PC-3 (cell line): ENCODE data around the gene CDKN2B-AS1. TPM values are rescaled to one million over a fixed set of nuclear protein-coding genes. Genes with fewer than 3 reads are reported as not detected.

Experiments
- ATAC-seq: fragments of 200-7000 bp; cut with Tn5 transposase; 2 replicates; pipeline ENCODE4 v1.9.1; 2020; ENCODE audit warnings: mild to moderate bottlenecking, moderate library complexity
- BruUV-seq: library from RNA; stranded (reverse); fragments of 400-500 nt; replicated peaks from 2 replicates; lab custom pipeline; 2021; lab: Mats Ljungman, UMichigan
- CTCF ChIA-PET: fragments of 300-600 bp; sonication (Branson Sonifier 250); formaldehyde crosslinking; loops from one replicate; lab custom pipeline; 2022; ENCODE audit warnings: antibody characterized with exemption; lab: Charles Lee
- POLR2A ChIA-PET: fragments of 300-600 bp; sonication (Branson Sonifier 250); formaldehyde crosslinking; loops from one replicate; lab custom pipeline; 2022; ENCODE audit warnings: antibody characterized with exemption; ENCODE audit not compliant: unreplicated experiment; lab: Charles Lee
- DNase-seq: peaks from one replicate; pipeline ENCODE4 v3.0.0-alpha.2; 2015
- H2AFZ ChIP-seq: fragments of 300-600 bp; sonication (generic); 2 replicates; pipeline ENCODE4 v1.6.0; 2016; ENCODE audit warnings: antibody characterized with exemption, low read length
- H3F3A ChIP-seq: fragments of 300-600 bp; sonication (generic); one replicate; pipeline ENCODE4 v1.6.0; 2017; ENCODE audit warnings: antibody characterized with exemption, low read length, control low read depth, mild to moderate bottlenecking; ENCODE audit not compliant: unreplicated experiment
- H3K27ac ChIP-seq: fragments of 300-600 bp; sonication (generic); 2 replicates; pipeline ENCODE4 v1.5.1; 2016; ENCODE audit warnings: mild to moderate bottlenecking, low read length
- H3K27me3 ChIP-seq: fragments of 300-600 bp; sonication (generic); 2 replicates; pipeline ENCODE4 v1.6.1; 2016; ENCODE audit warnings: low read length, mixed read lengths
- H3K36me3 ChIP-seq: fragments of 300-600 bp; sonication (generic); 2 replicates; pipeline ENCODE4 v1.6.1; 2016; ENCODE audit warnings: low read depth, mixed run types, low read length, mixed read lengths
- H3K4me1 ChIP-seq: fragments of 300-600 bp; sonication (generic); 2 replicates; pipeline ENCODE4 v1.5.1; 2016; ENCODE audit warnings: low read length; ENCODE audit not compliant: insufficient read depth
- H3K4me2 ChIP-seq: fragments of 300-600 bp; sonication (generic); 2 replicates; pipeline ENCODE4 v1.6.0; 2016; ENCODE audit warnings: low read length
- H3K4me3 ChIP-seq: fragments of 300-600 bp; sonication (generic); 2 replicates; pipeline ENCODE4 v1.5.1; 2016; ENCODE audit warnings: mild to moderate bottlenecking, low read length, mixed read lengths
- H3K79me2 ChIP-seq: fragments of 300-600 bp; sonication (generic); 2 replicates; pipeline ENCODE4 v1.6.1; 2017; ENCODE audit warnings: low read length, mixed read lengths
- H3K9ac ChIP-seq: fragments of 300-600 bp; sonication (generic); 2 replicates; pipeline ENCODE4 v1.6.0; 2016; ENCODE audit warnings: mild to moderate bottlenecking, low read length
- H3K9me2 ChIP-seq: fragments of 300-600 bp; sonication (generic); replicated peaks from 2 replicates; pipeline ENCODE4 v1.6.1; 2016; ENCODE audit warnings: mixed run types, low read length, mixed read lengths
- H3K9me3 ChIP-seq: fragments of 300-600 bp; sonication (generic); 2 replicates; pipeline ENCODE4 v1.6.1; 2016; ENCODE audit warnings: low read length, mixed read lengths
- H4K20me1 ChIP-seq: fragments of 300-600 bp; sonication (generic); 2 replicates; pipeline ENCODE4 v1.6.1; 2016; ENCODE audit warnings: low read length, mixed read lengths
- CTCF ChIP-seq: fragments of 300-600 bp; sonication (generic); conservative IDR thresholded peaks from 2 replicates; pipeline ENCODE4 v1.5.1; 2017; ENCODE audit warnings: antibody characterized with exemption, low read depth, mild to moderate bottlenecking, low read length
- EZH2 ChIP-seq: fragments of 300-600 bp; sonication (generic); IDR thresholded peaks from one replicate; pipeline ENCODE4 v1.6.1; 2017; ENCODE audit warnings: antibody characterized with exemption, mild to moderate bottlenecking, low read length; ENCODE audit not compliant: unreplicated experiment
- EZH2phosphoT487 ChIP-seq: fragments of 300-600 bp; sonication (generic); IDR thresholded peaks from 2 replicates; pipeline ENCODE4 v1.6.1; 2018; ENCODE audit warnings: mild to moderate bottlenecking, antibody characterized with exemption, low read length, borderline replicate concordance
- intact Hi-C: fragments of 100-400 bp; cut with micrococcal nuclease; formaldehyde crosslinking; loops from 2 replicates; pipeline ENCODE4 v1.9.0; 2023
- total RNA-seq: library from RNA; depleted of rRNA; stranded (reverse); fragments of >200 nt; gene quantifications from 2 replicates; pipeline ENCODE4 v1.2.3, GENCODE V29; 2014

Gene CDKN2B-AS1
- total RNA-seq, 1 experiment from 2014 or later, result 2.0 TPM

GRCh38 chr9:21993893-21994555, 567 bp upstream of the CDKN2B-AS1 start, which contains the start of gene CDKN2A:
CDKN2A (minus strand) TSS chr9:21994392.
- ChIA-PET CTCF (interaction anchor here (0.7 kb wide), 1 partner anchor 12 kb away, joined by 3 read pairs; no protein-coding TSS in a partner anchor), POLR2A (interaction anchor here (1.0 kb wide), 1 partner anchor 92 kb away, joined by 3 read pairs; no protein-coding TSS in a partner anchor)
- H3K9me2 ChIP-seq, result no peaks in the 10 kb centered on the region
- H3K4me3 ChIP-seq, result peak within 1 kb of the TSS; percentile 96
- TF ChIP-seq CTCF (no peak), EZH2phosphoT487 (no peak), EZH2 (no peak)
- H3K27me3 ChIP-seq, result no peaks in the 10 kb centered on the region
- peak within 1 kb of the TSS; percentile 99 for H3K9ac ChIP-seq
- ATAC-seq, result peak; percentile 60
- peak within 1 kb of the TSS; percentile 89 for H3K27ac ChIP-seq
- no peaks in the 10 kb centered on the region for H3K9me3 ChIP-seq
- peak within 1 kb of the TSS; percentile 98 for H3K4me2 ChIP-seq
- H3K36me3 ChIP-seq, result peaks cover 8% of the 10 kb centered on the region
- H2AFZ ChIP-seq, result peak within 1 kb of the TSS; percentile 79
- intact Hi-C loops, result loop anchor here (5.0 to 10.0 kb wide), 2 partner anchors 162 to 451 kb away; partner anchors contain the start of gene DMRTA1
- DNase-seq, result peak; percentile 39
- 0 out of 2 replicates have a peak, but pooled peaks cover 4% of the 10 kb centered on the region for H4K20me1 ChIP-seq
- no peaks in the 10 kb centered on the region for H3F3A ChIP-seq
- peaks cover 93% of the 10 kb centered on the region for H3K79me2 ChIP-seq
- peaks cover 31% of the 10 kb centered on the region for H3K4me1 ChIP-seq
- no TSS peak for BruUV-seq

- Histone ChIP-seq H2AFZ (peak overlapping the region; percentile 79), H3K4me3 (peak overlapping the region; percentile 96), H3K9me3 (no peaks in the 10 kb centered on the region), H4K20me1 (0 out of 2 replicates have a peak, but pooled peaks cover 4% of the 10 kb centered on the region), H3K9me2 (no peaks in the 10 kb centered on the region), H3K4me2 (peak overlapping the region; percentile 98), H3K27me3 (no peaks in the 10 kb centered on the region), H3F3A (no peaks in the 10 kb centered on the region), H3K36me3 (no peaks in the 10 kb centered on the region), H3K4me1 (peaks cover 31% of the 10 kb centered on the region), H3K9ac (peak overlapping the region; percentile 97), H3K79me2 (peaks cover 90% of the 10 kb centered on the region), H3K27ac (peak overlapping the region; percentile 78)
- no peak for TF ChIP-seq EZH2
- TF ChIP-seq EZH2phosphoT487, result no peak
- 0 out of 2 replicates have a peak, but pooled peaks have one; percentile 3 for TF ChIP-seq CTCF
- ATAC-seq, result peak; percentile 53
- ChIA-PET CTCF (interaction anchor here (0.6 to 0.7 kb wide), 3 partner anchors 13 to 312 kb away, joined by 3 to 9 read pairs (median 3); no protein-coding TSS in a partner anchor), POLR2A (no interaction called here)
- DNase-seq, result peak; percentile 63
- intact Hi-C loops, result loop anchor here (1.0 to 10.0 kb wide), 2 partner anchors 181 to 450 kb away; partner anchors contain the start of gene DMRTA1
- BruUV-seq, result TSS peak; percentile 28
Observed at GRCh38 chr9:21995006-21995665, 545 bp downstream of the CDKN2B-AS1 start.
